Measurements from ENCODE around the gene CALR3.
"Not testable (repeated sequence)": the region's sequence is repeated elsewhere in the genome, so short reads cannot be mapped to it uniquely, and the experiment has no call there.

CALR3 gene

DNA sequence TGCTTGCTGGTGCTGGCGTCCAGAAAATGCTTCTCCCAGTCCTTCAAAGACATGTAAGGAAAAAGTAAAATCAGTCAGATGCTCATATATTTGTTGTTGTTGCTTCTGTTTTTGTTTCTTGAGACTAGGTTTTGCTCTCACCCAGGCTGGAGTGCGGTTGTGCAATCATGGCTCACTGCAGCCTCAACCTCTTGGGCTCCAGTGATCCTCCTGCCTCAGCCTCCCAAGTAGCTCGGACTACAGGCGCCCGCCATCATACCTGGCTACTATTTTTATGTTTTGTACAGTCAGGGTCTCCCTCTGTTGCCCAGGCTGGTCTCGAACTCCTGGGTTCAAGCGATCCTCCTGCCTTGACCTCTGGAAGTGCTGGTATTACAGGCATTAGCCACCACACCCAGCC lies 13.2 kb downstream of the CALR3 start:
- no peak for DNase-seq

DNA sequence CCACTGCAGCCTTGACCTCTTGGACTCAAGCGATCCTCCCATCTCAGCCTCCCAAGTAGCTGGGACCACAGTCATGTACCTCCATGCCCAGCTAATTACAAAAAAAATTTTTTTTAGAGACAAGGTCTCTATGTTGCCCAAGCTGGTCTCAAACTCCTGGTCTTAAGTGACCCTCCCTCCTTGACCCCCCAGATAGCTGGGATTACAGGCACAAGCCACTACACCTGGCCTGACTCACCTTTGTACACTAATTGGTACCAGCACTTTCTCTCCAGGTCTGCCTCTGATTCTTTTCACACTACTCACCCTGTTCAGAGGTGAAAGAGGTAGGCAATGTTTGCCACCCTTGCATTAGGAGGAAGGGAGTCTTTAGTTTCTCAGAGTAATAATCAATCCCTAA lies 18.7 kb downstream of the CALR3 start:
- DNase-seq = no peak

DNA sequence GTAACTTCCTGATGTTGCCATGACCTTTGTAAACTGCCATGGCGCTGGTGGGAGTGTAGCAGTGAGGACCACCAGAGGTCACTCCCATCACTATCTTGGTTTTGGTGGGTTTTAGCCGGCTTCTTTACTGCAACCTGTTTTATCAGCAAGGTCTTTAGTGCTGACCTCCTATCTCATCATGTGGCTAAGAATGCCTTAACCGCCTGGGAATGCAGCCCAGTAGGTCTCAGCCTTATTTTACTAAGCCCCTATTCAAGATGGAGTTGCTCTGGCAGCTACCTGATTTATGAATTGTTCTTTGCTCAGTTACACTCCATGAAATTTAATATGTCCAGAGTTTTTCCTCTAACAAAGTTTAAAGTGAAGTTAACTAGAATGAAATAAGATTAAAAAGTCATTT lies 19.6 kb downstream of the CALR3 start:
- no peak for DNase-seq

DNA sequence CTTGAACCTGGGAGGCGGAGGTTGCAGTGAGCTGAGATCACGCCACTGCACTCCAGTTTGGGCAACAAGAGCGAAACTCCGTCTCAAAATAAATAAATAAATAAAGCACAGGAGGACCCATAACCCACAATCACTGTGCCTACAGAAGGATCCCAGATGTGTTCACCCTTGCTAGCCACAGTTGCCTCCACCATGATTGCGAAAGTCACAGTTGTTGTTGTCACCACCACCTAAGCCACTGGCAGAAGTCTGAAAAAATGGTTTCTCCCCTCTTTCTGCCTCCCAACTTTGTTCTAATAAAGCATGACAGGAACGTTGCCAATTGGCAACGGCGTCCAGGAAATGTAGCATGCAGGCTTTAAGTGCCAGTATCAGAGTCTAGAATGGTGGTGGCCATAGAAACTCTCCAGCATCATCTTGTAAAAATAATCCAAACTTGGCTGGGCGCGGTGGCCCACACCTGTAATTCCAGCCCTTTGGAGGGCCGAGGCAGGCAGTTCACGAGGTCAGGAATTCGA lies 22.0 kb downstream of the CALR3 start:
- DNase-seq = no peak

DNA sequence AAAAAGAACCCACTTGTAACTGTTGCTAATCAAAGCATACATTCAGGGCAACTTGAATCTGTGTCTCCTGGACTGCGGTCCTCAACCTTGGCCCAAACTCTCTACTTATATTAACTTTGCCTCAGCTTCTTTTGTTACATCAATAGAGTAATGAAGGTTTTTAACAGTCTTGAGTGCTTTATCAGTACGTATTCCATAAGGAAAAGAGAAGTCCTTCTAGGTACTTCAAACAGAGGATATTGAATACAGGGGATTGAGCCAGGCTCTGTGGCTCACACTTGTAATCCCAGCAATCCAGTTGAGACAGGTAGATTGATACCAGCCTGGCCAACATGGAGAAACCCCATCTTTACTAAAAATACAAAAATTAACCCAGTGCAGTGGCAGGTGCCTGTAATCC lies 23.0 kb downstream of the CALR3 start:
- DNase-seq = no peak

DNA sequence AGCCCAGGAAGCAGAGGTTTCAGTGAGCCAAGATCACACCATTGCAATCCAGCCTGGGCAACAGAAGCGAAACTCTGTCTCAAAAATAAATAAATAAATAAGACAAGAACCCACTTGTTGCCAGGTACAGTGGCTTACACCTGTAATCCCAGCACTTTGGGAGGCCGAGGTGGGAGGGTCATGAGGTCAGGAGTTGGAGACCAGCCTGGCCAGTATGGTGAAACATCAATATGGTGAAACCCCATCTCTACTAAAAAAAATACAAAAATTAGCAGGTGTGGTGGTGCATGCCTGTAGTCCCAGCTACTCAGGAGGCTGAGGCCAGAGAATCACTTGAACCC lies 23.4 kb downstream of the CALR3 start:
- not testable (repeated sequence) for DNase-seq

DNA sequence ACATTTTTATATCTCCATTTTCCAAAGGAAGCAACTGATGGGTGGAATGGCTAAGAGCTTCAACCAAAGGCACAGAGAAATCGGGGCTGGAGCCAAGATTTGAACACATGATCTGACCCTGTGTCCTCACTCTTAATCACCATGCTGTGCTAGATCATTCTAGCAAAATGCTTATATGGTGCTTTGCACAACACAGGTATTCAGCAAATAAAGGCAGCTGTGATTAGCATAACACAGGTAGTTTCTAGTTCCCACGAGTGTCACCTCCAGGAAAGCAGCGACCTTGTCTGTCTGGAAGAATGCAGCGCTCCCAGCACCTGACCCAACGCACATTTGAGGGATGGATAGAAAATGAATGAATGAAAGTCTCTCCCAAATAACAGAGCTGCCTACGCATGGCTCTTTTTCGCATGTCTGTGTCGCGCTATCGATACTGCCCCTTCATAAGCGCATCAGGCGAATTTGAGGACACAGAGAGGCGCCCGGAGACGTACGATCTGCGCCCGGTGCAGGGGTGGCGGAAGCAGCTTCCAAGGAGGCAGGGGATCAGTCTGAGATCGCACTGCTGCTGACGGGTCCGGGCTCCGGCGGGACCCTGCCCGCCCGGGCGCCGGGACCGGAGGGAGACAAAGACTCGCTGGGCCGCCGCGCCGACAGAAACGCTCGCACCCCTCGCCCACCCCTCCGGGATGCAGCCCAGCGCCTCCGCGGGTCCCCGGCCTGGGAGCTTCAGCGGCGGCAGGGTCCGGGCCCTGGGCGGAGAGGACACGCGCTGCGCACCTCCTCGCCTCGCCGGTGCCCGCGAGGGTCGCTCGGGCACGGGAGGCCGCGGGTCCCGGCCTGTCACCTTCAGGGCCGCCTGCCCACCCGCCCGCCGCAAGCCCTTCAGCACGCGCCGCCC lies 24.8 kb downstream of the CALR3 start:
- DNase-seq = no peak

DNA sequence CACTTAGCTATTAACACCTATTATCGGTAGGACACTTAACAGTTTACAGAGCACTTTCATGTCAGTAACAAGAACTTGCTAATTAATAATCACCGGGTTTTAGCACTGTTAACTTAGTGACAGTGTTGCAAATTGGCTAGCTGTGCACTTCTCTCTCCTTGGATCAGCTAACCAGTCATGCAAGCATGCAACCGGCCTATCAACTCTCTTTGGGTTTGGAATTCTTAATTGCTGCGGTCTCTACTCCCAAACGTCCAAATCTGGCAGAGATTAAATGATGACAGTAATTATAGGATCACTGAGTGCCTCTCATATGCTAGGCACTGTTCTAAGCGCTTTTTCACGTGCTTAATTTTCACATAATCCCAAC lies 25.4 kb downstream of the CALR3 start:
- no peak for DNase-seq

DNA sequence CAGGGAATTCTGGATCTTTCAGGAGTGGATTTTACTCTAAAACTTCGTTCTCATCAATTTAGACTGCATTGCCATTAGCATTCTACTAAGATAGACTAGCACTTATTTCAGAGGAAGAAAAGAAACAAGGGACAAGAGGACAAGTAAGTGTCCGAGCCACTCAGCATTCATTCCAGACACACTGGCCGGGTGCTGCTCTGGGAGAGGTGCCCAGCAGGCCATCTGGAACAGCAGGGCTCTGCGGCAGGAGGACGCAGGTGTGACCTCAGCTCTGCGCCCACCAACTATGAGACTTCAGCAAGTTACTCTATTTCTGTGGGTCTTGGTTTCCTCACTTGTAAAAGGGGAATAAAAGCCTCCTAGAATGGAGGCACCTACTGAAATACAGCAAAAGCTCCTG lies 28.4 kb downstream of the CALR3 start:
- DNase-seq = no peak

DNA sequence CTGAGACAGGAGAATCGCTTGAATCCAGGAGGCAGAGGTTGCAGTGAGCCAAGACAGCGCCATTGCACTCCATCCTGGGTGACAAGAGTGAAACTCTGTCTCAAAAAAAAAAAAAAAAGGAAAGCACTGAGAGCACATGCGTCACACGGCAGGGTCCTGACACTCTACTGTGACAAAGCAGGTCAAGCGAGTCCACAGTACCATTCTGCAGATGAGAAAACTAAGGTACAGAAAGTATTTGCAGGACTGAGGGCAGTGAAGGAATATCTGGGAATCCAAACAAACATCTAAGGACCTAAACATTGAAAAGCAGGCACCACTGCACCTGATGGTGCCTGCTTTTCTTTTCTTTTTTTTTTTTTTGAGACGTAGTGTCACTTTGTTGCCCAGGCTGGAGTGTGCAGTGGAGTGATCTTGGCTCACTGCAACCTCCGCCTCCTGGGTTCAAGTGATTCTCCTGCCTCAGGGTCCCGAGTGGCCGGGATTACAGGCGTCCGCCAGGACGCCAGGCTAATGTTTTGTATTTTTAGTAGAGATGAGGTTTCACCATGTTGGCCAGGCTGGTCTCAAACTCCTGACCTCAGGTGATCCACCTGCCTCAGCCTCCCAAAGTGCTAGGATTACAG lies 29.1 kb downstream of the CALR3 start:
- DNase-seq = not testable (repeated sequence)

DNA sequence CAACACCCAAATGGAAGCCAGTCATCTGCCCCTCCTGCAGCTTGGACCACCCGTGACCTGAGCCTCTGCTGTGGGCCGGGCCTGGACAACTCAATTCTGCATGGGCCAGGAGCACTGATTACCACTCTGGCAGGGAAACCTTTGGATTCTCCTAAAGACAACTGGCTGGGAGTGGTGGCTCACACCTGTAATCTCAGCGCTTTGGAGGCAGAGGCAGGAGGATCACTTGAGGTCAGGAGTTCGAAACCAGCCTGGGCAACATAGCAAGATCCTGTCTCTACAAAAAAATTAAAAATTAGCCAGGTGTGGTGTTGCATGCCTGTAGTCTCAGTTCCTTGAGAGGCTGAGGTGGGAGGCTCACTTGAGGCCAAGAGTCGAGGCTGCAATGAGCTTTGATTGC lies 30.7 kb downstream of the CALR3 start:
- DNase-seq = no peak

DNA sequence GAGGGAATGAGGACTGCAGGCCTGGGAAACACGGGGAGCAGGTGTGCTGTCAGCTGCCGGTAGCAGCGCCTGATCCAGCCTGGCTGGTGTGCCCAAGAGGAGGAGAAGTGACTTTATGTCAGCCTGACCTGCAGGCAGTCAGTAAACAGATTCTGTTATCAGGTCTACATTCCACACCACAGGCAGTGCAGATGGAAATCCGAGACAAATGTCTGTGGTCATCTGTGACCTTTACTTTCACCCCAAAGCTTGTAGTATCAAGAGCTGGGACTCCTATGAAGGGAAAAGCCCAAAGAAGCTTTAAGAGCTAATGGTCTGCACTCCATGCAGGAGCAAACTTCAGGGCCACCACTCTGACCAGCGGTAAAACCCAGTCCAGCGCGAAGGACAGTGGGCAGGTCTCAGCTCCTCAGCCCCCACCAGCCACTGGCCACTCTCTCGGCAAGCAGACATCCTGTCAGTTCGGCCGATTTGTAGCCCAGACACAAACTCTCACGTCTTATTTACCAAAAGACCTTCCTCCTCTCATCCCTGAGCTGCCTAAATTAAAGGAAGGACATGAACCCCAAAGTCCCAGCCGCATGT lies 31.9 kb downstream of the CALR3 start:
- DNase-seq = no peak

DNA sequence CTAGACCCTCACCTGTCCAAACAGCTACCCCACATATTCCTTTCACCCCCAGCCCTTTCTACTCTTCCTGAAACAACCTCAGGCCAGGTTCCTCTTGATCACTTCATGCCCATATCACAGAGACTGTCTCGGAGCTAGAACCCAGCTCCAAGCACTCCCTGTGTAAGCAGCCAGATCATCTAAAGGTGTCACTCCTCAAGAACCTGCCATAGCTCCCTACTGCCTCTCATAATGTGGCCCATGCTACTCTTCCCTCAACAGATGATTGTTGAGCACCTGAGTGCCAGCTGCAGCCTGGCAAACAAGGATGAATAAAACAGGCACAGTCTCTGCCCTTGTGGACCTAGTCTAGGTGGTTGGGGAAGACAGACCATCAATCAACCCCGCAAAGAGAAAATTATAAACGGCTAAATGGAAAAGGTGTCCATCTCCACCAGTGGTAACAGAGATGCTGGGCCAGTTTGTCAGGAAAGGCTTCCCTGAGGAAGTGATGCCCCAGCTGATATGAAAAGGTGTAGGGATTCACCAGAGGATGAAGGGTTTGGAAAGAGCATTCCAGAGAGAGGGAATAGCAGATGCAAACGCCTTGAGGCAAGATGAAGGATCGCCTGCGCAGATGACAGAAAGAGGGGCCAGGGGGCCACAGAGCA lies 32.5 kb downstream of the CALR3 start:
- no peak for DNase-seq

DNA sequence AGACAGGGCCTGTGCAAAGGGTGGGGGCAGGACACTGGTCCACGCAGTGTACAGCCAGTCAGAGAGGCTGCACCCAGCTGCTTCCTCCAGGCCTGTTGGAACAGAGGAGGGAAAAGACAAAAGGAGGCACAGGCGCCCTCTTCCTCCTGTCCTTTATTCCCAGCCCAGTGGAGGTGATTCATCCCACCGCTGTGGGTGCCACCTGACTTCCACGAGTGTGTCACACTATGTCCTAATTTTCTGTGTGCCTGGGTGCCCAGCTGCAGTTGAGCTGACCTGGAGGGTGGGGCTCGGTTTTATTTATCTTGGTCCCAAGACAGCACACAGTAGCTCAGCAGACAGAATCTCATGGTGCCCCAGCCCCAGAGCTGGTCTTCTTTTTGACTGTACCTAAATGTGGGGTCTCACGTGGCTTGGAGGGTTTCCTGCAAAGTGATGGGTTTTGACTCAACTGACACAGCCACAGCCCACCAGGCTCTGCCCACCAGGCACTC lies 33.2 kb downstream of the CALR3 start:
- no peak for DNase-seq

DNA sequence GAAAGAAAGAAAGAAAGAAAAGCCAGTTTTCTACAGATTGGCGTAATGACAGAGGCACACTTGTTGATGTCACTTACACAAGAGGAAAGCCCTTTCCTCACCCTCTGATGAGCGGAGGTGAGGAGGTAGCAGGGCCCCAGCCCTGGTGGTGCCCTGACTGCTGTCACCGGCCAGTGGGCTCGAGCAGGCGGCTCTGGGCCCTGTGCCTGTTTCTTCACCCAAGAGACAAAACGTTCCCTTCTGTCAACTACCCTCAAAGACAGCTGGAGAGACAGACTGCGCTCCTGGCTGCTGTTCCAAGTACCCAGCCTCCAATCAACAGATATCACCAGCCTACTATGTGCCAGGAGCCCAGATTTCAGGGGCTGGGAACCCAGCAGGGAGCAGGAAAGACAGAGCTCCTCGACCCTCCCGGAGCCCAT lies 34.3 kb downstream of the CALR3 start:
- DNase-seq = no peak

DNA sequence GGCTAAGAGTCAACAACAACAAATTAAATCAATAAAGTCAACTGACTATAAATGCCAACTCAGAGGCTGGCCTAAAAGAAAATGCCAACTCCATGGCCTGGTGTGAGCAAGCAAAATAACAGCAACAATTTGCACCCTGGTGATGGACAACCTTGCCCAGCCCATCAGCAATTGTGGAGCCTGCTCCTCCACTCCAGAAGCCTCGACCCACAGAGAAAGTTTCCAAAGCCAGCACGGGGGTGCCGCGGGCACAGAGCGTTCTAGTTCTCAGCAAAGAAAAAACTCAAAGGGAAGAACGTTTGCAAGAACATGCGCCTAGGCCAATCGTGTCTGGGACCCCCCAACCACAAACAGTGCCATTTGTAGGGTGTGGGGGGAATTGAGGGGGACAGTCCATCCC lies 35.5 kb downstream of the CALR3 start:
- no peak for DNase-seq

DNA sequence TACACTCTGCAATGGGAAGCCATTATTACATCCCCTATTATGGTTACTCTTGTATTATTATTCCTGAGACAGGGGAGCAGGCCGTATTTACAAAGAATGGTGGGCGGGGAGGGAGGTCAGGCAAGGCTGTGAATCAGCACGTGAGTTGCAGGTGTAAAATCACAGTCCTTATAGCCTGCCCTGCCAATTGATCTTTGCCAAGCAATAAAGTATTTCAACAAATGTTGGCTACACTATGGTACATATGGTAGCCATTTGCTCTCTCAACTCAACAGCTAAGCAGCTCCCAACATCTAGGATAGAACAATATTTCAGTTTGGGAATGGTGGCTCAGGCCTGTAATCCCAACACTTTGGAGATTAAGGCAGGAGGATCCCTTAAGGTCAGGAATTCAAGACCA lies 36.3 kb downstream of the CALR3 start:
- no peak for DNase-seq

DNA sequence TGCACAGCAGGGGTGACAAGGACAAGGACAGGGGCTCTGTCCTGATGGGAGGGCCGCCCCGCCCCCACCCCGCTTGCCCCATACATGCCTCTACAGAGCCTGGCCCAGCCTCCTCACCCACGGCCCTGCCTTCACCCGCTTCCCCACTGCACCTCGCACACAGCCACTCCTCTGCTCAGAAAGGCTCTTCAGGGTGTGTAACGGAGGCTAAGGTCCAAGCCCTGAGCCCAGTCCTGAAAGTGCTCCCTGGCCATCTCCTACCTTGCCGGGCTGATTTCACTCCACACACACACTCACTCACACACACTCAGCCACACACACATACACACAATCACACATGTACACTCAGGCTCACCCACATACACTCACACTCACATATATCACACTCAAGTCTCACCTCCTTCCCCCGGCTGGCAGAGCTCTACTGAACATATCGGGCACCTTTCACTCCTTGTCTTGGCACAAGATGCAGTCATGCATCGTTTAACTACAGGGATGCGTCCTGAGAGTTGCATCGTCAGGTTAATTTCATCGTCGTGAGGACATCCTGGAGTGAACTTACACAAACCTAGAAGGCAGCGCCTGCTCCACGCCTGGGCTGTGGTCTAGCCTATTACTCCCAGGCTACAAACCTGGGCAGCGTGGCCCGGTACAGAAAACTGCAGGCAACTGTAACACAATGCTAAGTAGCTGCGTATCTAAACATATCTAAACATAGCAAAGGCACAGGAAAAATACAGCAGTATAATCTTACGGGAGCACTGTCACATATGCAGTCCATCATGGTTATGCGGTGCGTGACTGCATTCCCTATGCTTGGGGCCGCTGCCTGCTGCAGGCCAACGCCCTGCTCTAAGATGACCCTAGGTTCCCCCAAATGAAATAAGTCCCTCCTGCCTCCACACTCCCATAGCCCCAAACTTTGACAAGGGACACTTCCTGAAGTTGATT lies 37.3 kb downstream of the CALR3 start:
- DNase-seq = no peak

DNA sequence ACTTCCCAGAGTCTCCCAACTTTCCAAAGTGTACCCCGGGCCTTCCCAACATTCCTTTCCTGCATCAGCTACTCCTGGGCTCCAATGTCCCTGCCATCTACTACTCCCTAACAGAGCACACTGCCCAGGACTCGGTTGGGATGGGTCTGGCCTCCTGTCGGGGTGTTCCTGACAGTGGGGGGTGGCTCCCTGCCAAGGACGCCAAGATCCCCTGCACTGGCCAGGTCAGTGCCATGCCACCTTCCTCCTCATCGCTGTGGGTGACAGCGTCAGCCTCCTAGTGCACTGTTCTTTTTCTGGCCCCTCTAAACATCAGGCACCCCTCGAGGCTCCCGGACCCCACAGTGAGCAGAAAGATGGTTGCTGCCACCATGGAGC lies 38.0 kb downstream of the CALR3 start:
- DNase-seq = no peak

DNA sequence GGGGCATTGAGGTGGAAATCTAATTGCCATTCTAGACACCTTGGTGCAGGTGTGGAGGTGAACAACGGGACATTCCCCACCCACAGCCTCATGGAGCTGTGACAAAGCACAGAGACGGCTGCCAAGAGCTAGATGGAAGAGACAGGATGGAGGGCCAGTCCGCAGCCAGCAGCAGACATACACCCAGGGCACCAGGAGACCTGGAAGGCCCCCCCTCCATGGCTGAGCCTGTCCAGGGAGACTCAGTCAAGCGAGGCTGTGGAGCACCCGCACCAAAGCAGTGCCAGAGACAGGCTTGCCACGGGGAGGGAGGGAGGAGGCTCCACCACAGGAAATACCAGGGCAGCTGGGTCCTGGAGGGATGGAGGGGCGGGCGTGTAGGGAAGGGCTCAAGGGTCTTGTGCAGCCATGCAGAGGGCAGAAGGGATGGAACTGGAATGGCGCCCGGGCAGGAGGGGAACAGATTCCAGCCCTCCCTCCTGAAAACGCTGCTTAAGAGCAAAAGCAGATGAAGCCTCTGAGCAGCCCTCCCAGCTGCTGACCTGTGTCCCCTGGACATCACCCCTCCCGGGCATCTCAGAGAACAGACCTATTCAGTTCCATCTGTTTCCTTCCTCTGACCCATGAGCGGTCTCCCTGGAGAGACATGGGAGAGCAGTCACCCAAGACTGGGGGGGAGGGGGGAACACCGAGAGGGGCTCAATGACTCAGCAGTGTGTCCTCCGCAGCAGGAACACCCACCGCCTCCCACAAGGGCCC lies 38.6 kb downstream of the CALR3 start:
- DNase-seq = no peak

DNA sequence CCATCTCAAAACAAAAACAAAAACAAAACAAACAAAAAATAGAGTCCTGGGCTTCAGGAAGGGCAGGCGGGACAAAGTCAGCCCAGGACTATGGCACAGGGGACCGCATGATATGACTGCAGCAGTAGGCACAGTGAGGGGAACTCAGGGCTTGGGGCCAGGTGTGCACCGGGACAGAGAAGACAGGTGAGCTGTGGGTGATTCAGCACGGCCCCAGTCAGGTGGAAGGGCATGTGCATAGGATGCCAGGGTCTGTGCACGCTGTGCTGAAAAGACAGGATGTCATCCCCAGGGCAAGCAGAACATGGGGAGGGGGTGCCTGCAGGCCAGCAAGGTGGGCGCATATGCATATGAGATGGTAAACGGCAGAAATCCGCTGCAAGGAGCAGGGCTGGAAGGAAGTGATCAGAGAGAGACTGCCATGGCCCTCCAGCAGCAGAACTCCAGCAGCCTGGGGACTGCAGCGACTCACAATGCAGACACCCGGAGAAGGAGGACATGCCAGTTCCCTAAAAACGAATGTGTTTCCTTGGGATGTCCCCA lies 39.2 kb downstream of the CALR3 start:
- DNase-seq = no peak
